GM21786 (cell line): ENCODE data around the gene PLEKHA8.

Source experiments
- ATAC-seq: cut with Tn5 transposase; IDR thresholded peaks from one replicate; pipeline ENCODE4 v1.9.1; 2021; ENCODE audit not compliant: unreplicated experiment

Gene PLEKHA8

GRCh38 chr7:30022991-30023390 lies 5.2 kb upstream of the PLEKHA8 start:
- ATAC-seq: no peak

GRCh38 chr7:30023524-30023923 lies 4.7 kb upstream of the PLEKHA8 start:
- ATAC-seq: no peak

- ATAC-seq: peak; percentile 75
Measured at GRCh38 chr7:30026229-30027064, 1.8 kb upstream of the PLEKHA8 start, which contains the start of gene FKBP14. FKBP14 (minus strand) TSS chr7:30026702; CDS start chr7:30026508, 194 bp downstream.

GRCh38 chr7:30027065-30027456 lies 1.2 kb upstream of the PLEKHA8 start:
- ATAC-seq: peak; percentile 21

- ATAC-seq: peak; percentile 2
Measured at GRCh38 chr7:30027740-30028215, 434 bp upstream of the PLEKHA8 start.

GRCh38 chr7:30028749-30029635 lies 780 bp downstream of the PLEKHA8 start:
- peak; percentile 6 for ATAC-seq

- no peak for ATAC-seq
Measured at GRCh38 chr7:30029696-30030095, 1.5 kb downstream of the PLEKHA8 start.

- ATAC-seq: no peak
Measured at GRCh38 chr7:30032310-30033125, 4.3 kb downstream of the PLEKHA8 start.

GRCh38 chr7:30034501-30034900 lies 6.3 kb downstream of the PLEKHA8 start:
- ATAC-seq: no peak

- no peak for ATAC-seq
Measured at GRCh38 chr7:30036220-30036619, 8.0 kb downstream of the PLEKHA8 start.

GRCh38 chr7:30038196-30038980 lies 10.2 kb downstream of the PLEKHA8 start:
- ATAC-seq: no peak

GRCh38 chr7:30040938-30041337 lies 12.7 kb downstream of the PLEKHA8 start:
- ATAC-seq: no peak

GRCh38 chr7:30041526-30042269 lies 13.5 kb downstream of the PLEKHA8 start:
- no peak for ATAC-seq

- ATAC-seq: no peak
Measured at GRCh38 chr7:30046127-30046770, 18.0 kb downstream of the PLEKHA8 start.

GRCh38 chr7:30047124-30047523 lies 18.9 kb downstream of the PLEKHA8 start:
- ATAC-seq: no peak

- ATAC-seq: no peak
Measured at GRCh38 chr7:30048582-30048981, 20.4 kb downstream of the PLEKHA8 start.

- ATAC-seq: no peak
Measured at GRCh38 chr7:30049173-30049572, 21.0 kb downstream of the PLEKHA8 start.

GRCh38 chr7:30053068-30053467 lies 24.9 kb downstream of the PLEKHA8 start:
- no peak for ATAC-seq

- ATAC-seq: no peak
Measured at GRCh38 chr7:30057741-30058140, 29.5 kb downstream of the PLEKHA8 start.
